Ishikawa (cell line): ENCODE data around the gene ANO7.

Experiments
- CEBPB ChIP-seq: IDR thresholded peaks from 2 replicates; pipeline ENCODE4 v1.6.1; 2012
- CREB1 ChIP-seq: IDR thresholded peaks from 2 replicates; pipeline ENCODE4 v1.6.1; 2012; ENCODE audit warnings: low read depth
- EP300 ChIP-seq: IDR thresholded peaks from 2 replicates; pipeline ENCODE4 v1.6.1; 2012; ENCODE audit warnings: borderline replicate concordance
- FOXM1 ChIP-seq: IDR thresholded peaks from 2 replicates; pipeline ENCODE4 v1.6.1; 2012; ENCODE audit warnings: low read depth, borderline replicate concordance
- NFIC ChIP-seq: IDR thresholded peaks from 2 replicates; pipeline ENCODE4 v1.6.1; 2012
- RAD21 ChIP-seq: IDR thresholded peaks from 2 replicates; pipeline ENCODE4 v1.6.1; 2012; ENCODE audit warnings: low read depth
- TAF1 ChIP-seq: IDR thresholded peaks from 2 replicates; pipeline ENCODE4 v1.6.1; 2012; ENCODE audit warnings: low read depth, mild to moderate bottlenecking
- TCF12 ChIP-seq: IDR thresholded peaks from 2 replicates; pipeline ENCODE4 v1.6.1; 2012; ENCODE audit warnings: low read depth
- YY1 ChIP-seq: IDR thresholded peaks from 2 replicates; pipeline ENCODE4 v1.6.1; 2012; ENCODE audit warnings: low read depth
- ZBTB7A ChIP-seq: IDR thresholded peaks from 2 replicates; pipeline ENCODE4 v1.6.1; 2012; ENCODE audit warnings: low read depth
- TF ChIP-seq, protein P1 (sequence below): IDR thresholded peaks from 2 replicates; pipeline ENCODE4 v1.6.1; 2012
- TF ChIP-seq, protein P2 (sequence below): IDR thresholded peaks from 2 replicates; pipeline ENCODE4 v1.6.1; 2012; ENCODE audit warnings: low read depth, mild to moderate bottlenecking

DNA sequence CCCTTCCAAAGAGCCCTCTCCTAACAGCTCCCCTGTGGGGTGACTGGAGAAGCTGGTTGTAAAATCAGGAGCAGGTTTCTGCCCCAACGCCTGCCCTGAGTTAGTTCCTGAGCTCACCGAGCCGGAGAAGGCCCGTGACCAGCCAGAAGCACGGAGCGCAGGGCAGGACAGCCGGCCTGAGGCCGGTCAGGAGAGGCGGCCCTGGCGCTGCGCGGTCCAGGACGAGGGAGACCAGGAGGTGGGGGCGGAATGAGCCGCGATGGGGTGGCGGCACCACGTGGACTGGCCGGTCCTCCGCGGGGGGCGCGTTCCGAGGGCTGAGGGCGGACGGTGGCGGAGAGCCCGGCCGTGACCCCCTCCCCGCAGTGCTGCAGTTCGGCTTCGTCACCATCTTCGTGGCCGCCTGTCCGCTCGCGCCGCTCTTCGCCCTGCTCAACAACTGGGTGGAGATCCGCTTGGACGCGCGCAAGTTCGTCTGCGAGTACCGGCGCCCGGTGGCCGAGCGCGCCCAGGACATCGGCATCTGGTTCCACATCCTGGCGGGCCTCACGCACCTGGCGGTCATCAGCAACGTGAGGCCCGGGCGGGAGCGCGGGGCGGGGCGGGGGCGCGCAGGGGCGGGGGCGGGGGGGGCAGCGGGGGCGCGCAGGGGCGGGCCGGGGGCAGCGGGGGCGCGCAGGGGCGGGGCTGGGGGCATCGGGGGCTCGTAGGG is 29.0 kb downstream of the ANO7 start:
- no peak for TF ChIP-seq FOXM1
- no peak for TF ChIP-seq EP300
- no peak for TF ChIP-seq NFIC
- no peak for TF ChIP-seq CEBPB
- peak; percentile 35; the same call in 1 of the 2 replicates for TF ChIP-seq TCF12
- TF ChIP-seq TAF1: no peak
- peak; percentile 51; the same call in 1 of the 2 replicates for TF ChIP-seq YY1
- TF ChIP-seq, protein P1, sequence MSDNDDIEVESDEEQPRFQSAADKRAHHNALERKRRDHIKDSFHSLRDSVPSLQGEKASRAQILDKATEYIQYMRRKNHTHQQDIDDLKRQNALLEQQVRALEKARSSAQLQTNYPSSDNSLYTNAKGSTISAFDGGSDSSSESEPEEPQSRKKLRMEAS: peak; percentile 89
- TF ChIP-seq, protein P2, sequence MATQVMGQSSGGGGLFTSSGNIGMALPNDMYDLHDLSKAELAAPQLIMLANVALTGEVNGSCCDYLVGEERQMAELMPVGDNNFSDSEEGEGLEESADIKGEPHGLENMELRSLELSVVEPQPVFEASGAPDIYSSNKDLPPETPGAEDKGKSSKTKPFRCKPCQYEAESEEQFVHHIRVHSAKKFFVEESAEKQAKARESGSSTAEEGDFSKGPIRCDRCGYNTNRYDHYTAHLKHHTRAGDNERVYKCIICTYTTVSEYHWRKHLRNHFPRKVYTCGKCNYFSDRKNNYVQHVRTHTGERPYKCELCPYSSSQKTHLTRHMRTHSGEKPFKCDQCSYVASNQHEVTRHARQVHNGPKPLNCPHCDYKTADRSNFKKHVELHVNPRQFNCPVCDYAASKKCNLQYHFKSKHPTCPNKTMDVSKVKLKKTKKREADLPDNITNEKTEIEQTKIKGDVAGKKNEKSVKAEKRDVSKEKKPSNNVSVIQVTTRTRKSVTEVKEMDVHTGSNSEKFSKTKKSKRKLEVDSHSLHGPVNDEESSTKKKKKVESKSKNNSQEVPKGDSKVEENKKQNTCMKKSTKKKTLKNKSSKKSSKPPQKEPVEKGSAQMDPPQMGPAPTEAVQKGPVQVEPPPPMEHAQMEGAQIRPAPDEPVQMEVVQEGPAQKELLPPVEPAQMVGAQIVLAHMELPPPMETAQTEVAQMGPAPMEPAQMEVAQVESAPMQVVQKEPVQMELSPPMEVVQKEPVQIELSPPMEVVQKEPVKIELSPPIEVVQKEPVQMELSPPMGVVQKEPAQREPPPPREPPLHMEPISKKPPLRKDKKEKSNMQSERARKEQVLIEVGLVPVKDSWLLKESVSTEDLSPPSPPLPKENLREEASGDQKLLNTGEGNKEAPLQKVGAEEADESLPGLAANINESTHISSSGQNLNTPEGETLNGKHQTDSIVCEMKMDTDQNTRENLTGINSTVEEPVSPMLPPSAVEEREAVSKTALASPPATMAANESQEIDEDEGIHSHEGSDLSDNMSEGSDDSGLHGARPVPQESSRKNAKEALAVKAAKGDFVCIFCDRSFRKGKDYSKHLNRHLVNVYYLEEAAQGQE: no peak
- TF ChIP-seq CREB1: no peak
- 0 out of 2 replicates have a peak, but pooled peaks have one; percentile 24 for TF ChIP-seq ZBTB7A
- peak; percentile 2; the same call in 1 of the 2 replicates for TF ChIP-seq RAD21
